SJCRH30 (cell line): Measurements from ENCODE around the gene ANXA2. TPM values are rescaled to one million over a fixed set of nuclear protein-coding genes. Genes with fewer than 3 reads are reported as not detected.
A peak's percentile ranks its signal among the peaks of the same experiment; 100 is the strongest.

ENCODE experiments used
- DNase-seq, 2 experiments: peaks; one replicate each; pipeline ENCODE4 v3.0.0-alpha.2; 2015 to 2020
- H3K27ac ChIP-seq: fragments of 250-450 bp; sonication (Bioruptor Pico); 2 replicates; pipeline ENCODE4 v1.5.1; 2020; ENCODE audit warnings: mild to moderate bottlenecking, moderate library complexity
- H3K27me3 ChIP-seq: fragments of 250-450 bp; sonication (Bioruptor Pico); 2 replicates; pipeline ENCODE4 v1.5.1; 2020; ENCODE audit warnings: mild to moderate bottlenecking, moderate library complexity
- H3K36me3 ChIP-seq: fragments of 250-450 bp; sonication (Bioruptor Pico); 2 replicates; pipeline ENCODE4 v1.5.1; 2020; ENCODE audit warnings: mild to moderate bottlenecking, moderate library complexity
- H3K4me1 ChIP-seq: fragments of 250-450 bp; sonication (Bioruptor Pico); 2 replicates; pipeline ENCODE4 v1.5.1; 2020; ENCODE audit warnings: mild to moderate bottlenecking, moderate library complexity
- H3K4me3 ChIP-seq: fragments of 250-450 bp; sonication (Bioruptor Pico); 2 replicates; pipeline ENCODE4 v1.5.1; 2020; ENCODE audit warnings: mild to moderate bottlenecking, moderate library complexity
- H3K9me3 ChIP-seq: fragments of 250-450 bp; sonication (Bioruptor Pico); replicated peaks from 2 replicates; pipeline ENCODE4 v1.5.1; 2020; ENCODE audit warnings: mild to moderate bottlenecking, moderate library complexity
- total RNA-seq: library from RNA; depleted of rRNA; stranded (reverse); fragments of >200 nt; shearing (Covaris generic); gene quantifications from 2 replicates; pipeline ENCODE4 v1.2.3, GENCODE V29; 2014; rRNA removed

The ANXA2 gene
- total RNA-seq, 1 experiment from 2014 or later: 243 TPM

DNA sequence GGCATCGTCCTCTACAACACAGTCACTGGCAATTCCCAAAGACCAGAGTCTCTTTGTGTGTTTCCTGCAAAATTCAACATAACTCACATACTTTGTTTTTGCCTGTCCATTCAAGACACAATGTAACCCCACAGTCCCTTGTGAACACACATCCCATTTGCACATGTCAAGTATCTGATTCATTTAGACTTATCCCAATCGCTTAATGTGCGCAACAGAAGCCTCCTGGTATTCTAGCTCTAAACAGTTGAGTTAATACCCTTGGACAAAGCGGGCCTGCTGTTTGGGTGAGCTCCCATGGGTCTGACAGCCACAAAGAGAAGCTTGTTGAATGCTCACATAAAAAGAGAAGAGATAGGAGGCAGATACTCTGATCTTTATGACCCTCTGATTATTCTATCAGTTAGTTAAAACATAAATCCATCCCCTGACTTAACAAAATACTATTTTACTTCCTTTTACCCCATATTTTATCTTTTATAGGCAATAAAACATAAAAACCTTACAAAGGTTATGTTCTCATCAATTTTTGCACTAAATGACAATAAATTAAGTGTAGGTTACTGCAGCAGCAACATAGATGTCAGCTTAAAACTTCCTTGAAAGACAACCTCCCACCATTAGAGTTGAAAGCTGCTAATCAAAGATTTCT lies 79.4 kb downstream of the ANXA2 start:
- no peaks in the 10 kb centered on the region; the same call in 1 of the 2 replicates for H3K9me3 ChIP-seq
- no peak for DNase-seq
- no peak overlapping the region for H3K27ac ChIP-seq
- no peaks in the 10 kb centered on the region for H3K4me1 ChIP-seq
- no peaks in the 10 kb centered on the region for H3K36me3 ChIP-seq
- H3K27me3 ChIP-seq: no peaks in the 10 kb centered on the region
- no peak overlapping the region for H3K4me3 ChIP-seq

- H3K27ac ChIP-seq: no peak overlapping the region
- H3K4me1 ChIP-seq: no peaks in the 10 kb centered on the region
- H3K27me3 ChIP-seq: no peaks in the 10 kb centered on the region
- no peak overlapping the region for H3K4me3 ChIP-seq
- DNase-seq: no peak
- H3K9me3 ChIP-seq: no peaks in the 10 kb centered on the region; the same call in 1 of the 2 replicates
- no peaks in the 10 kb centered on the region for H3K36me3 ChIP-seq
Observed at GRCh38 chr15:60316961-60317360, 80.8 kb downstream of the ANXA2 start.

GRCh38 chr15:60315878-60316277 lies 81.9 kb downstream of the ANXA2 start:
- no peaks in the 10 kb centered on the region for H3K27me3 ChIP-seq
- no peaks in the 10 kb centered on the region; the same call in 1 of the 2 replicates for H3K9me3 ChIP-seq
- DNase-seq: no peak
- H3K4me1 ChIP-seq: no peaks in the 10 kb centered on the region
- no peak overlapping the region for H3K27ac ChIP-seq
- H3K36me3 ChIP-seq: no peaks in the 10 kb centered on the region
- no peak overlapping the region for H3K4me3 ChIP-seq

GRCh38 chr15:60313906-60314305 lies 83.9 kb downstream of the ANXA2 start:
- Histone ChIP-seq H3K9me3 (no peaks in the 10 kb centered on the region; the same call in 1 of the 2 replicates), H3K4me1 (no peaks in the 10 kb centered on the region), H3K4me3 (no peak overlapping the region), H3K36me3 (no peaks in the 10 kb centered on the region), H3K27ac (no peak overlapping the region), H3K27me3 (no peaks in the 10 kb centered on the region)
- DNase-seq: no peak

GRCh38 chr15:60307034-60307433 lies 90.8 kb downstream of the ANXA2 start:
- H3K27ac ChIP-seq: no peak overlapping the region
- no peaks in the 10 kb centered on the region for H3K27me3 ChIP-seq
- H3K9me3 ChIP-seq: no peaks in the 10 kb centered on the region; the same call in 1 of the 2 replicates
- no peak overlapping the region for H3K4me3 ChIP-seq
- H3K36me3 ChIP-seq: no peaks in the 10 kb centered on the region
- no peak for DNase-seq
- H3K4me1 ChIP-seq: no peaks in the 10 kb centered on the region

DNA sequence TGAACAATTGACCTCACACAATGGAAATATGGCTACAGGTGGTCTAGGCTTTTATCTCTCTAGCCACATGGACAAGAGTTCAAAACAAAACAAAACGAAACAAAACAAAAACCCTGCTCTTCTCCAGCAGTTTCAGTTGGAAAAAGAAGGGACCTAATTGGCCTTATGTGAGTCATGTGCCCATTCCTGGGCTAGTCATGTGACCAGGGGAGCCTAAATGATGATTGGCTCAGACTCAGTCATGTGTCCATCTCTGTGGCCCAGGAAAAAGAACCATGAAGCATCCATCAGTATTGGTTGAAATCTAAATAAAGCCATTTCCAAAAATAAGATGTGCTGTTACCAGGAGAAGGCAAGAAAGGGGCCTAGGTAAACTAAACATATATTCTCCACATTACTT lies 96.8 kb downstream of the ANXA2 start:
- peak in 1 of 2 experiments; percentile 24 for DNase-seq
- H3K27me3 ChIP-seq: no peaks in the 10 kb centered on the region
- no peaks in the 10 kb centered on the region for H3K4me1 ChIP-seq
- no peak overlapping the region for H3K4me3 ChIP-seq
- H3K36me3 ChIP-seq: no peaks in the 10 kb centered on the region
- no peak overlapping the region for H3K27ac ChIP-seq
- no peaks in the 10 kb centered on the region; the same call in 1 of the 2 replicates for H3K9me3 ChIP-seq

GRCh38 chr15:60299452-60300047 lies 98.2 kb downstream of the ANXA2 start:
- H3K27me3 ChIP-seq: no peaks in the 10 kb centered on the region

More at GRCh38 chr15:60299452-60300047, 98.2 kb downstream of the ANXA2 start:
- no peaks in the 10 kb centered on the region; the same call in 1 of the 2 replicates for H3K9me3 ChIP-seq
- no peaks in the 10 kb centered on the region for H3K4me1 ChIP-seq
- no peak for DNase-seq
- no peaks in the 10 kb centered on the region for H3K36me3 ChIP-seq
- no peak overlapping the region for H3K4me3 ChIP-seq
- H3K27ac ChIP-seq: no peak overlapping the region

Other genes with a start within 250 kb of the ANXA2 start
- gene ICE2, start 81.2 kb upstream of the ANXA2 start, total RNA-seq: 37.4 and 42.4 TPM in 2 replicates